Measurements from ENCODE around the gene LIPI.

- TF ChIP-seq, protein P1, sequence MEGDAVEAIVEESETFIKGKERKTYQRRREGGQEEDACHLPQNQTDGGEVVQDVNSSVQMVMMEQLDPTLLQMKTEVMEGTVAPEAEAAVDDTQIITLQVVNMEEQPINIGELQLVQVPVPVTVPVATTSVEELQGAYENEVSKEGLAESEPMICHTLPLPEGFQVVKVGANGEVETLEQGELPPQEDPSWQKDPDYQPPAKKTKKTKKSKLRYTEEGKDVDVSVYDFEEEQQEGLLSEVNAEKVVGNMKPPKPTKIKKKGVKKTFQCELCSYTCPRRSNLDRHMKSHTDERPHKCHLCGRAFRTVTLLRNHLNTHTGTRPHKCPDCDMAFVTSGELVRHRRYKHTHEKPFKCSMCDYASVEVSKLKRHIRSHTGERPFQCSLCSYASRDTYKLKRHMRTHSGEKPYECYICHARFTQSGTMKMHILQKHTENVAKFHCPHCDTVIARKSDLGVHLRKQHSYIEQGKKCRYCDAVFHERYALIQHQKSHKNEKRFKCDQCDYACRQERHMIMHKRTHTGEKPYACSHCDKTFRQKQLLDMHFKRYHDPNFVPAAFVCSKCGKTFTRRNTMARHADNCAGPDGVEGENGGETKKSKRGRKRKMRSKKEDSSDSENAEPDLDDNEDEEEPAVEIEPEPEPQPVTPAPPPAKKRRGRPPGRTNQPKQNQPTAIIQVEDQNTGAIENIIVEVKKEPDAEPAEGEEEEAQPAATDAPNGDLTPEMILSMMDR (IDR thresholded peaks at IDR 0.05), result no peak
- TF ChIP-seq POLR2A (IDR thresholded peaks at IDR 0.05), result no peak
These were observed 96.5 kb downstream of the LIPI start for GRCh38 chr21:14114251-14114650.

Measured in stomach (tissue), 4 donors.